K562 (cell line): ENCODE data around the gene TUBD1. TPM values are rescaled to one million over a fixed set of nuclear protein-coding genes. Genes with fewer than 3 reads are reported as not detected.

Experiments
- BHLHE40 ChIP-seq: IDR thresholded peaks from 2 replicates; pipeline ENCODE4 v1.6.1; 2011; ENCODE audit warnings: low read length, improper control_type of control experiment
- CBX3 ChIP-seq, 2 experiments: IDR thresholded peaks; 1 replicate in 1 of 2; 2 replicates in 1 of 2; pipeline ENCODE4 v1.6.1; 2012; ENCODE audit warnings: inconsistent platforms in 2 of 2, low read length in 2 of 2, borderline replicate concordance in 1 of 2, control low read depth in 1 of 2
- DNMT1 ChIP-seq: fragments of 450-650 bp; IDR thresholded peaks from 2 replicates; pipeline ENCODE4 v1.6.1; 2016; ENCODE audit warnings: antibody characterized with exemption, mild to moderate bottlenecking
- ETV5 ChIP-seq: sonication (generic); formaldehyde crosslinking; IDR thresholded peaks from 2 replicates; pipeline ENCODE4 v1.4.0; 2020; ENCODE audit warnings: low read depth, mild to moderate bottlenecking, missing genetic modification reagents
- HMG20A ChIP-seq: fragments of 450-650 bp; formaldehyde crosslinking; conservative IDR thresholded peaks from 2 replicates; pipeline ENCODE4 v1.4.0; 2020; ENCODE audit warnings: mild to moderate bottlenecking, mixed read lengths
- LCOR ChIP-seq: sonication (generic); formaldehyde crosslinking; IDR thresholded peaks from 2 replicates; pipeline ENCODE4 v1.8.0; 2022; ENCODE audit warnings: mild to moderate bottlenecking, missing genetic modification reagents
- MXI1 ChIP-seq: IDR thresholded peaks from 2 replicates; pipeline ENCODE4 v1.6.1; 2011; ENCODE audit warnings: low read depth, mild to moderate bottlenecking, improper control_type of control experiment, low read length
- NFIC ChIP-seq: fragments of 450-650 bp; IDR thresholded peaks from 2 replicates; pipeline ENCODE4 v1.6.1; 2017; ENCODE audit warnings: mild to moderate bottlenecking, inconsistent platforms
- RFX1 ChIP-seq: fragments of 450-650 bp; IDR thresholded peaks from 2 replicates; pipeline ENCODE4 v1.6.1; 2016; ENCODE audit warnings: mild to moderate bottlenecking, moderate library complexity
- SMAD4 ChIP-seq: fragments of 250-450 bp; sonication (Bioruptor Pico); conservative IDR thresholded peaks from 2 replicates; pipeline ENCODE4 v1.8.0; 2021; ENCODE audit warnings: inconsistent platforms, mild to moderate bottlenecking, moderate library complexity
- SMARCA5 ChIP-seq: fragments of 450-650 bp; IDR thresholded peaks from 2 replicates; pipeline ENCODE4 v1.6.1; 2016
- ZSCAN32 ChIP-seq: fragments of 450-650 bp; formaldehyde crosslinking; IDR thresholded peaks from 2 replicates; pipeline ENCODE4 v1.4.0; 2020; ENCODE audit warnings: mild to moderate bottlenecking, moderate library complexity
- polyA plus RNA-seq, 8 experiments: library from polyadenylated mRNA; depleted of rRNA in 4 of 8; stranded (reverse) in 5 of 8; unstranded in 3 of 8; fragments of >200 nt; fragmentation: Nextera tagmentation in 2 of 8; fragmentation: Illumina TruSeq in 1 of 8; extraction: Ambion mirVana in 2 of 8; extraction: Trizol in 1 of 8; gene quantifications; 2 replicates each; pipeline versions ENCODE4 v1.2.1 to v1.2.3, GENCODE V29; 2011 to 2014; ENCODE audit warnings: inconsistent platforms in 1 of 8, missing spikeins in 1 of 8
- total RNA-seq, 7 experiments: library from RNA; depleted of rRNA in 6 of 7; stranded (reverse); fragments of >200 nt in 6 of 7; fragmentation: Illumina TruSeq in 2 of 7; extraction: Trizol in 2 of 7; gene quantifications; 2 replicates each; pipeline versions ENCODE4 v1.2.1 to v1.2.3, GENCODE V29; 2011 to 2021; ENCODE audit warnings: low replicate concordance in 1 of 7
- TF ChIP-seq, protein P1 (sequence below), 2 experiments: fragments of 450-650 bp in 1 of 2; IDR thresholded peaks; 2 replicates each; pipeline ENCODE4 v1.6.1; 2011 to 2017; ENCODE audit warnings: low read depth in 2 of 2, antibody characterized with exemption in 1 of 2, borderline replicate concordance in 1 of 2, low read length in 1 of 2, mild to moderate bottlenecking in 1 of 2, mixed read lengths in 1 of 2; ENCODE audit not compliant: control insufficient read depth in 1 of 2
- TF ChIP-seq, protein P2 (sequence below): fragments of 250-450 bp; sonication (Bioruptor Pico); IDR thresholded peaks from 2 replicates; pipeline ENCODE4 v1.5.0; 2022; ENCODE audit warnings: mild to moderate bottlenecking
- TF ChIP-seq, protein P3 (sequence below): fragments of 450-650 bp; IDR thresholded peaks from one replicate; pipeline ENCODE4 v1.6.1; 2018; ENCODE audit warnings: mild to moderate bottlenecking, moderate library complexity; ENCODE audit not compliant: partially characterized antibody
- TF ChIP-seq, protein P4 (sequence below), 2 experiments: fragments of 450-650 bp in 1 of 2; sonication (generic) in 1 of 2; formaldehyde crosslinking in 1 of 2; IDR thresholded peaks in 1 of 2; conservative IDR thresholded peaks in 1 of 2; 2 replicates each; pipeline versions ENCODE4 v1.6.1 to v1.8.1; 2016 to 2023; ENCODE audit warnings: mild to moderate bottlenecking in 2 of 2, moderate library complexity in 2 of 2, inconsistent platforms in 1 of 2, missing genetic modification reagents in 1 of 2
- TF ChIP-seq, protein P5 (sequence below): sonication (generic); formaldehyde crosslinking; IDR thresholded peaks from 2 replicates; pipeline ENCODE4 v1.8.1; 2023; ENCODE audit warnings: mild to moderate bottlenecking, missing genetic modification reagents, moderate library complexity

Gene TUBD1
- total and polyA plus RNA-seq, 9 of the 15 experiments (the other 6 are each of a cell fraction or from before 2014, with no cell fraction given): 10.8 to 35.3 (median 17.9) TPM

DNA sequence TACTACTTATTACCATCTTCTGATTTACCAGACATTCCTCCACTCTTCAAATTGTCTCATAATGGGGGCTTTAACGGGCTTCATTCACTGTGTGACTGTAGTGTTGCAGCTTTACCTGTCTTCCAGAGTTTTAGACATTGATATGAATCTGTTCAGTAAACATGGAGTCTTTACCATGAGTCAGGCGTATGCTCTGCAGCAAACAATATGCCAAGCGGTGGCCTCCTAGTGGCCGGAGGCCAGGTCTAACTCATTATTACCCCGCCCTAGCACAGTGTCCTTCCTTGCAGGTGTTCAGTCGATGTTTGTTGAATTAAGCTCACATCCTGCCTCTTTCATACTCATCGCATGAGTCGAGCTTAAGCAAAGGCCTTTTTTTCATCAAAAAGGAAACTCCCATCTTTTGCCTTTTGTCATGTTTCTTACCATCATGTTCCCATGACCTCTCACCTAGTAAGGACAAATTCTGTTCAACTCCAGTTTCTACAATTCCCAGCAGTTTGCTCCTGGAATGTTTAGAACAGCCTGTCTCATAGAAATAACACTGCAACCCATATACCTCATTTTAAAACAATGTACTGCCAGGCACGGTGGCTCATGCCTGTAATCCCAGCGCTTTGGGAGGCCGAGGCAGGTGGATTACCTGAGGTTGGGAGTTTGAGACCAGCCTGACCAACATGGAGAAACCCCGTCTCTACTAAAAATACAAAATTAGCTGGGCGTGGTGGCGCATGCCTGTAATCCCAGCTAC is 39.4 kb downstream of the TUBD1 start (continued):
- TF ChIP-seq, protein P1, sequence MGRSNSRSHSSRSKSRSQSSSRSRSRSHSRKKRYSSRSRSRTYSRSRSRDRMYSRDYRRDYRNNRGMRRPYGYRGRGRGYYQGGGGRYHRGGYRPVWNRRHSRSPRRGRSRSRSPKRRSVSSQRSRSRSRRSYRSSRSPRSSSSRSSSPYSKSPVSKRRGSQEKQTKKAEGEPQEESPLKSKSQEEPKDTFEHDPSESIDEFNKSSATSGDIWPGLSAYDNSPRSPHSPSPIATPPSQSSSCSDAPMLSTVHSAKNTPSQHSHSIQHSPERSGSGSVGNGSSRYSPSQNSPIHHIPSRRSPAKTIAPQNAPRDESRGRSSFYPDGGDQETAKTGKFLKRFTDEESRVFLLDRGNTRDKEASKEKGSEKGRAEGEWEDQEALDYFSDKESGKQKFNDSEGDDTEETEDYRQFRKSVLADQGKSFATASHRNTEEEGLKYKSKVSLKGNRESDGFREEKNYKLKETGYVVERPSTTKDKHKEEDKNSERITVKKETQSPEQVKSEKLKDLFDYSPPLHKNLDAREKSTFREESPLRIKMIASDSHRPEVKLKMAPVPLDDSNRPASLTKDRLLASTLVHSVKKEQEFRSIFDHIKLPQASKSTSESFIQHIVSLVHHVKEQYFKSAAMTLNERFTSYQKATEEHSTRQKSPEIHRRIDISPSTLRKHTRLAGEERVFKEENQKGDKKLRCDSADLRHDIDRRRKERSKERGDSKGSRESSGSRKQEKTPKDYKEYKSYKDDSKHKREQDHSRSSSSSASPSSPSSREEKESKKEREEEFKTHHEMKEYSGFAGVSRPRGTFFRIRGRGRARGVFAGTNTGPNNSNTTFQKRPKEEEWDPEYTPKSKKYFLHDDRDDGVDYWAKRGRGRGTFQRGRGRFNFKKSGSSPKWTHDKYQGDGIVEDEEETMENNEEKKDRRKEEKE (IDR thresholded peaks at IDR 0.05; ENCODE audit: borderline replicate concordance in 1 of 2, control insufficient read depth in 1 of 2, low read depth in 2 of 2, low read length in 1 of 2): peak in 1 of 2 experiments; percentile 60; a peak in 2 of 4 replicates
- TF ChIP-seq SMARCA5: no peak
- TF ChIP-seq BHLHE40: no peak
- TF ChIP-seq HMG20A (CRISPR knock-in tag): no peak
- no peak for TF ChIP-seq ZSCAN32
- TF ChIP-seq CBX3 (IDR thresholded peaks at IDR 0.05; ENCODE audit: borderline replicate concordance in 1 of 2, low read length in 2 of 2): peak in 1 of 2 experiments; percentile 81; a peak in 2 of 3 replicates
- TF ChIP-seq, protein P2, sequence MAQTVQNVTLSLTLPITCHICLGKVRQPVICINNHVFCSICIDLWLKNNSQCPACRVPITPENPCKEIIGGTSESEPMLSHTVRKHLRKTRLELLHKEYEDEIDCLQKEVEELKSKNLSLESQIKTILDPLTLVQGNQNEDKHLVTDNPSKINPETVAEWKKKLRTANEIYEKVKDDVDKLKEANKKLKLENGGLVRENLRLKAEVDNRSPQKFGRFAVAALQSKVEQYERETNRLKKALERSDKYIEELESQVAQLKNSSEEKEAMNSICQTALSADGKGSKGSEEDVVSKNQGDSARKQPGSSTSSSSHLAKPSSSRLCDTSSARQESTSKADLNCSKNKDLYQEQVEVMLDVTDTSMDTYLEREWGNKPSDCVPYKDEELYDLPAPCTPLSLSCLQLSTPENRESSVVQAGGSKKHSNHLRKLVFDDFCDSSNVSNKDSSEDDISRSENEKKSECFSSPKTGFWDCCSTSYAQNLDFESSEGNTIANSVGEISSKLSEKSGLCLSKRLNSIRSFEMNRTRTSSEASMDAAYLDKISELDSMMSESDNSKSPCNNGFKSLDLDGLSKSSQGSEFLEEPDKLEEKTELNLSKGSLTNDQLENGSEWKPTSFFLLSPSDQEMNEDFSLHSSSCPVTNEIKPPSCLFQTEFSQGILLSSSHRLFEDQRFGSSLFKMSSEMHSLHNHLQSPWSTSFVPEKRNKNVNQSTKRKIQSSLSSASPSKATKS (CRISPR knock-in tag): no peak
- TF ChIP-seq DNMT1: no peak
- TF ChIP-seq ETV5 (CRISPR knock-in tag): no peak
- TF ChIP-seq, protein P3, sequence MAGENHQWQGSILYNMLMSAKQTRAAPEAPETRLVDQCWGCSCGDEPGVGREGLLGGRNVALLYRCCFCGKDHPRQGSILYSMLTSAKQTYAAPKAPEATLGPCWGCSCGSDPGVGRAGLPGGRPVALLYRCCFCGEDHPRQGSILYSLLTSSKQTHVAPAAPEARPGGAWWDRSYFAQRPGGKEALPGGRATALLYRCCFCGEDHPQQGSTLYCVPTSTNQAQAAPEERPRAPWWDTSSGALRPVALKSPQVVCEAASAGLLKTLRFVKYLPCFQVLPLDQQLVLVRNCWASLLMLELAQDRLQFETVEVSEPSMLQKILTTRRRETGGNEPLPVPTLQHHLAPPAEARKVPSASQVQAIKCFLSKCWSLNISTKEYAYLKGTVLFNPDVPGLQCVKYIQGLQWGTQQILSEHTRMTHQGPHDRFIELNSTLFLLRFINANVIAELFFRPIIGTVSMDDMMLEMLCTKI: no peak
- TF ChIP-seq, protein P4, sequence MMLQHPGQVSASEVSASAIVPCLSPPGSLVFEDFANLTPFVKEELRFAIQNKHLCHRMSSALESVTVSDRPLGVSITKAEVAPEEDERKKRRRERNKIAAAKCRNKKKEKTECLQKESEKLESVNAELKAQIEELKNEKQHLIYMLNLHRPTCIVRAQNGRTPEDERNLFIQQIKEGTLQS (IDR thresholded peaks at IDR 0.05): 0 out of 2 replicates have a peak, but pooled peaks have one; percentile 14
- TF ChIP-seq, protein P4 (CRISPR knock-in tag; conservative IDR thresholded peaks at IDR 0.05): no peak
- TF ChIP-seq, protein P5, sequence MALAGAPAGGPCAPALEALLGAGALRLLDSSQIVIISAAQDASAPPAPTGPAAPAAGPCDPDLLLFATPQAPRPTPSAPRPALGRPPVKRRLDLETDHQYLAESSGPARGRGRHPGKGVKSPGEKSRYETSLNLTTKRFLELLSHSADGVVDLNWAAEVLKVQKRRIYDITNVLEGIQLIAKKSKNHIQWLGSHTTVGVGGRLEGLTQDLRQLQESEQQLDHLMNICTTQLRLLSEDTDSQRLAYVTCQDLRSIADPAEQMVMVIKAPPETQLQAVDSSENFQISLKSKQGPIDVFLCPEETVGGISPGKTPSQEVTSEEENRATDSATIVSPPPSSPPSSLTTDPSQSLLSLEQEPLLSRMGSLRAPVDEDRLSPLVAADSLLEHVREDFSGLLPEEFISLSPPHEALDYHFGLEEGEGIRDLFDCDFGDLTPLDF (CRISPR knock-in tag): no peak
- no peak for TF ChIP-seq MXI1
- TF ChIP-seq SMAD4 (CRISPR knock-in tag): no peak; the same call in 1 of the 2 replicates
- TF ChIP-seq LCOR (CRISPR knock-in tag): no peak
- TF ChIP-seq NFIC: no peak
- TF ChIP-seq RFX1: no peak
